Brain microvascular endothelial cell (primary cell): ENCODE data around the gene MYO18B.

Experiments
- DNase-seq: peaks from one replicate; pipeline ENCODE4 v3.0.0-alpha.2; 2020
- H3K27ac ChIP-seq: fragments of 250-450 bp; sonication (Bioruptor Pico); 2 replicates; pipeline ENCODE4 v1.5.1; 2020; ENCODE audit warnings: mild to moderate bottlenecking, moderate library complexity
- H3K27me3 ChIP-seq: fragments of 250-450 bp; sonication (Bioruptor Pico); replicated peaks from 2 replicates; pipeline ENCODE4 v1.5.1; 2020; ENCODE audit warnings: mild to moderate bottlenecking
- H3K36me3 ChIP-seq: fragments of 250-450 bp; sonication (Bioruptor Pico); replicated peaks from 2 replicates; pipeline ENCODE4 v1.5.1; 2020; ENCODE audit warnings: mild to moderate bottlenecking
- H3K4me3 ChIP-seq: 2 replicates; pipeline ENCODE4 v1.5.1; 2011; ENCODE audit warnings: low read depth, mild to moderate bottlenecking, control low read depth, low read length, moderate library complexity
- CTCF ChIP-seq: IDR thresholded peaks from 2 replicates; pipeline ENCODE4 v1.5.1; 2011; ENCODE audit warnings: low read depth, mild to moderate bottlenecking, moderate library complexity, low read length, control low read depth, inconsistent platforms; ENCODE audit errors: missing control alignments
- in situ Hi-C: cut with HindIII; loops from 2 replicates; pipeline ENCODE4 v1.10.0; 2017; ENCODE audit warnings: low sequenced_read_pairs, low pct_ligation_motif_present

Gene MYO18B

GRCh38 chr22:25782831-25783230 is 40.8 kb downstream of the MYO18B start:
- Histone ChIP-seq H3K27me3 (no peaks in the 10 kb centered on the region), H3K36me3 (no peaks in the 10 kb centered on the region), H3K27ac (no peak overlapping the region), H3K4me3 (no peak overlapping the region)
- DNase-seq = no peak
- no peak for TF ChIP-seq CTCF
- in situ Hi-C loops = no loop called here

GRCh38 chr22:25783856-25784255 is 41.9 kb downstream of the MYO18B start:
- Histone ChIP-seq H3K27ac (no peak overlapping the region), H3K27me3 (no peaks in the 10 kb centered on the region), H3K36me3 (no peaks in the 10 kb centered on the region), H3K4me3 (no peak overlapping the region)
- DNase-seq = no peak
- in situ Hi-C loops = no loop called here
- no peak for TF ChIP-seq CTCF

DNA sequence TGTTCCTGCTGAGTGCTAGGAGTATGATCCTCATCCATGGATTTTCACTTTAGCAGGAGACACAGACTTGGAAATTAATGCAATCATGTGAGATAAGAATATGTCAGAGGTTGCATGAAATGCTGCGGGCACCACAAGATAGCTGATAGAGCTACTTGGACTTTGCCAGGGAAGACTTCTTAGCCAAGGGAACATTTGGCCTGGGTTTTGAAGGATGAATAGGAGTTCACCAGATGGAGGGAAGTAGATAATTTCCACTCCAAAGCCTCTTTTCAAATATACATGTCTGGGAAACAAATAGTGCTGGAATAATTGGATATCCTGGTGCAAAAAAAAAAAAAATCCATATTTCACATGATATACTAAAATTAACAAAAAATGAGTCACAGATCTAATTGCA is 44.2 kb downstream of the MYO18B start:
- in situ Hi-C loops = no loop called here
- Histone ChIP-seq H3K27ac (no peak overlapping the region), H3K27me3 (no peaks in the 10 kb centered on the region), H3K36me3 (no peaks in the 10 kb centered on the region), H3K4me3 (no peak overlapping the region)
- no peak for DNase-seq
- no peak for TF ChIP-seq CTCF

- no peak overlapping the region for H3K27ac ChIP-seq
- no peaks in the 10 kb centered on the region for H3K27me3 ChIP-seq
- no peak for TF ChIP-seq CTCF
- H3K36me3 ChIP-seq = no peaks in the 10 kb centered on the region
- in situ Hi-C loops = no loop called here
- no peak overlapping the region for H3K4me3 ChIP-seq
- no peak for DNase-seq
Measured at GRCh38 chr22:25791556-25791955, 49.6 kb downstream of the MYO18B start.

DNA sequence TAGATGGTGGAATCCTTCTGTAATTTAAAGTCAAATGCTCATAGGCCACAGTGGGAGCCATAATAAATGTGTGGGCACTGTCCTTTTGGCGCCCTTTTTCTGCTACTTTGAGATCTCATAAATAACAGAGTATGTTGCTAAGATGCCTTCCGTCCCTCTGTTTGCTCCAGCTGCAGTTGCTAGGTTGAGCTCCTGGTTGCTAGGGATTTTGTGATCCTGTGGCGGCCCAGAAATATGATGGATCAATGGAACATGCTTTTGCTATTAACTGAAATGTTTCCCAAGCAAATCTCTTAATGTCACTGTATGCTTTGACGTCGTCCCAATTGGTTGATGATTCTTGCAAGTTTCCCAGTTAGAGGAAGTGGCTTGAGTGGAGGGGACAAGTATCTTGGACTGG is 53.5 kb downstream of the MYO18B start:
- Histone ChIP-seq H3K27me3 (no peaks in the 10 kb centered on the region), H3K36me3 (no peaks in the 10 kb centered on the region), H3K4me3 (no peak overlapping the region), H3K27ac (no peak overlapping the region)
- TF ChIP-seq CTCF = no peak
- in situ Hi-C loops = no loop called here
- no peak for DNase-seq

DNA sequence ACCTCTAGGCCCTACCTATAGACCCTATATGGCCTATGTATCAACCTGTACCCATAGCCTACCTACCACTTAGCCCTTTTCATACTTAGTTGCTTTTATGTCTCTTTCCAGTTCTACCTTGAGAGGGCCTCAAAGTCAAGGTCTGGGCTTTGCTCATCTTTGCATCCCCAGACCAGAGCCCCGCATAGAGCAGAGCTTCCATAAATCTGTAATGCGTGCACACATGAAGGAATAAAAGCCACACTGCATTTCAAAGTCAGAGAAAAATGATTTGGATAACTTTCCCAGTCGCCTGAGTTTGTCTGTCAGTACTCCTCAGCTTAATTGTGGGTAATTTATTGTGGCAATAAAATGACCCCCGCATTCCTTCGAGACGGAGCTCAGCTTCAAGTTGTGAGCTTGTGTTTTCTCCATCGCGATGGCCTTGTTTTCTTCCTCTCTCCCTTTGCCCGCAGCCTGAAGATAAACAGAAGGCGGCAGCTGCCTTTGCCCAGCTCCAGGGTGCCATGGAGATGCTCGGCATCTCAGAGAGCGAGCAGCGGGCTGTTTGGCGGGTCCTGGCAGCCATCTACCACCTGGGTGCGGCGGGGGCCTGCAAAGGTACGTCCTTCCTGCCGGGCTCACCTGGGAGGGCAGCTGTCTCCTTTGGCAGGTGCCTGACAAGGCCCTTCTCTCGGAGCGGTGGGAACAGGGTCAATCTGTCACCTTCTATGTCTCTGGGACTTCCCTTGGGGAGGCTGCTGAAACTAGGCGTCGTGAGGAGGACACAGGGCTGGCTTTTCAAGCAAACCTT is 55.7 kb downstream of the MYO18B start:
- TF ChIP-seq CTCF = no peak
- in situ Hi-C loops = no loop called here
- Histone ChIP-seq H3K27me3 (no peaks in the 10 kb centered on the region), H3K4me3 (no peak overlapping the region), H3K36me3 (no peaks in the 10 kb centered on the region), H3K27ac (no peak overlapping the region)
- no peak for DNase-seq
